A549 (cell line): ENCODE results near the gene CCDC63. TPM values are rescaled to one million over a fixed set of nuclear protein-coding genes. Genes with fewer than 3 reads are reported as not detected.

Source experiments
- ATAC-seq, 2 experiments: fragments of 200-7000 bp in 1 of 2; fragments of >200 bp in 1 of 2; cut with Nextera tagmentation in 1 of 2; cut with Tn5 transposase in 1 of 2; 3 replicates each; pipeline versions ENCODE4 v1.8.0 to v1.9.1; 2018 to 2020; ENCODE audit warnings: mild to moderate bottlenecking in 1 of 2, moderate library complexity in 1 of 2
- CTCF ChIA-PET: fragments of 300-600 bp; sonication (Branson Sonifier 250); formaldehyde crosslinking; extraction: SDS; loops from one replicate; lab custom pipeline; 2021; ENCODE audit warnings: antibody characterized with exemption, inconsistent platforms; lab: Yijun Ruan, JAX
- POLR2A ChIA-PET: fragments of 350-600 bp; formaldehyde crosslinking; extraction: SDS; loops from one replicate; lab custom pipeline; 2021; ENCODE audit warnings: antibody characterized with exemption, inconsistent platforms; lab: Yijun Ruan, JAX
- DNase-seq, 2 experiments: peaks; one replicate each; pipeline versions ENCODE4 v3.0.0 to v3.0.0-alpha.2; 2011 to 2016; ENCODE audit warnings: low read depth in 1 of 2, low spot score in 1 of 2
- FAIRE-seq: peaks from 2 replicates; lab custom pipeline; 2011; peaks lifted over from hg19 to GRCh38; lab: Jason Lieb, UNC
- H3K27ac ChIP-seq, 2 experiments: fragments of >200 bp; sonication (Bioruptor Twin); formaldehyde crosslinking; 3 replicates each; pipeline ENCODE4 v1.5.1; 2016 to 2017
- H3K4me1 ChIP-seq: fragments of >200 bp; sonication (Bioruptor Twin); formaldehyde crosslinking; 3 replicates; pipeline ENCODE4 v1.6.1; 2016
- H3K4me2 ChIP-seq: fragments of >200 bp; sonication (Bioruptor Twin); formaldehyde crosslinking; 3 replicates; pipeline ENCODE4 v1.6.1; 2016
- H3K4me3 ChIP-seq: fragments of >200 bp; sonication (Bioruptor Twin); formaldehyde crosslinking; 3 replicates; pipeline ENCODE4 v1.5.1; 2016
- H3K9me3 ChIP-seq: fragments of >200 bp; sonication (Bioruptor Twin); formaldehyde crosslinking; 3 replicates; pipeline ENCODE4 v1.6.1; 2016
- CEBPB ChIP-seq, 2 experiments: fragments of >200 bp in 1 of 2; sonication (Bioruptor Twin) in 1 of 2; formaldehyde crosslinking in 1 of 2; IDR thresholded peaks; 2 replicates each; pipeline ENCODE4 v1.6.1; 2012 to 2016
- EHF ChIP-seq: fragments of 250-450 bp; sonication (Bioruptor Pico); IDR thresholded peaks from 2 replicates; pipeline ENCODE4 v1.5.0; 2020; ENCODE audit warnings: mild to moderate bottlenecking
- FOSL2 ChIP-seq, 2 experiments: fragments of 450-650 bp in 1 of 2; fragments of >200 bp in 1 of 2; sonication (Bioruptor Twin) in 1 of 2; formaldehyde crosslinking; IDR thresholded peaks; 2 replicates each; pipeline versions ENCODE4 v1.5.0 to v1.6.1; 2016 to 2020; ENCODE audit warnings: mild to moderate bottlenecking in 1 of 2, moderate library complexity in 1 of 2
- HEYL ChIP-seq: fragments of 250-450 bp; sonication (Bioruptor Pico); IDR thresholded peaks from 2 replicates; pipeline ENCODE4 v1.8.0; 2021; ENCODE audit warnings: mild to moderate bottlenecking, moderate library complexity
- HOXB13 ChIP-seq: fragments of 250-450 bp; sonication (Bioruptor Pico); IDR thresholded peaks from 2 replicates; pipeline ENCODE4 v1.5.0; 2020; ENCODE audit warnings: low read depth, mild to moderate bottlenecking, moderate library complexity
- KDM1A ChIP-seq: fragments of 200-600 bp; sonication (generic); IDR thresholded peaks from 2 replicates; pipeline ENCODE4 v1.6.1; 2016; ENCODE audit warnings: low read depth, mild to moderate bottlenecking
- KDM5A ChIP-seq: fragments of 200-600 bp; sonication (generic); IDR thresholded peaks from 2 replicates; pipeline ENCODE4 v1.6.1; 2016; ENCODE audit warnings: antibody characterized with exemption, mild to moderate bottlenecking
- MAFK ChIP-seq: fragments of 450-650 bp; IDR thresholded peaks from 2 replicates; pipeline ENCODE4 v1.6.1; 2014; ENCODE audit not compliant: partially characterized antibody
- NFE2L2 ChIP-seq: fragments of 150-350 bp; conservative IDR thresholded peaks from 2 replicates; pipeline ENCODE4 v1.6.1; 2014; ENCODE audit warnings: low read length
- NR3C1 ChIP-seq: fragments of >200 bp; sonication (Bioruptor Twin); formaldehyde crosslinking; IDR thresholded peaks from 3 replicates; pipeline ENCODE4 v1.6.1; 2017
- PHF8 ChIP-seq: fragments of 200-600 bp; sonication (generic); IDR thresholded peaks from 2 replicates; pipeline ENCODE4 v1.6.1; 2016; ENCODE audit warnings: low read depth, mild to moderate bottlenecking, antibody characterized with exemption, moderate library complexity, borderline replicate concordance
- POLR2AphosphoS2 ChIP-seq: conservative IDR thresholded peaks from 2 replicates; pipeline ENCODE4 v1.6.1; 2012; ENCODE audit warnings: low read length, improper control_type of control experiment, inconsistent platforms
- RAD21 ChIP-seq, 2 experiments: fragments of >200 bp in 1 of 2; sonication (Bioruptor Twin) in 1 of 2; formaldehyde crosslinking in 1 of 2; IDR thresholded peaks in 1 of 2; conservative IDR thresholded peaks in 1 of 2; 2 replicates in 1 of 2; 3 replicates in 1 of 2; pipeline ENCODE4 v1.6.1; 2012 to 2018; ENCODE audit warnings: inconsistent platforms in 1 of 2
- SREBF2 ChIP-seq: fragments of 450-650 bp; IDR thresholded peaks from 2 replicates; pipeline ENCODE4 v1.6.1; 2014; ENCODE audit warnings: mild to moderate bottlenecking, moderate library complexity
- ZFP36 ChIP-seq: fragments of 450-650 bp; IDR thresholded peaks from 2 replicates; pipeline ENCODE4 v1.6.1; 2014; ENCODE audit warnings: borderline replicate concordance; ENCODE audit not compliant: partially characterized antibody
- ZNF302 ChIP-seq: fragments of 250-450 bp; sonication (Bioruptor Pico); IDR thresholded peaks from 2 replicates; pipeline ENCODE4 v1.9.0; 2021; ENCODE audit warnings: inconsistent platforms, mild to moderate bottlenecking, moderate library complexity
- ZSCAN20 ChIP-seq: fragments of 250-450 bp; sonication (Bioruptor Pico); IDR thresholded peaks from 2 replicates; pipeline ENCODE4 v1.8.0; 2022; ENCODE audit warnings: mild to moderate bottlenecking, moderate library complexity
- WGBS: methylation state at CpG from one replicate; pipeline ENCODE4 v1.1.6; 2017; ENCODE audit errors: missing lambda C conversion rate; 5-methylcytosine and 5-hydroxymethylcytosine counted together
- polyA plus RNA-seq, 4 experiments: library from polyadenylated mRNA; depleted of rRNA in 3 of 4; stranded (reverse); fragments of >200 nt; fragmentation: RNase III in 1 of 4; extraction: RNeasy Plus Mini Kit Qiagen cat#74134 plus additional on column Dnase treatment in 1 of 4; gene quantifications; 2 replicates in 3 of 4; 3 replicates in 1 of 4; pipeline ENCODE4 v1.2.3, GENCODE V29; 2011 to 2017
- TF ChIP-seq, protein P1 (sequence below): fragments of 250-450 bp; sonication (Bioruptor Pico); IDR thresholded peaks from 2 replicates; pipeline ENCODE4 v1.5.0; 2021; ENCODE audit warnings: mild to moderate bottlenecking, moderate library complexity, borderline replicate concordance
- TF ChIP-seq, protein P2 (sequence below): IDR thresholded peaks from 2 replicates; pipeline ENCODE4 v1.6.1; 2012
- TF ChIP-seq, protein P3 (sequence below): IDR thresholded peaks from 2 replicates; pipeline ENCODE4 v1.6.1; 2012

Gene CCDC63
- polyA plus RNA-seq, 2 of the 4 experiments (the other 2 are of a cell fraction), result 0.04 TPM; not detected in 1

DNA sequence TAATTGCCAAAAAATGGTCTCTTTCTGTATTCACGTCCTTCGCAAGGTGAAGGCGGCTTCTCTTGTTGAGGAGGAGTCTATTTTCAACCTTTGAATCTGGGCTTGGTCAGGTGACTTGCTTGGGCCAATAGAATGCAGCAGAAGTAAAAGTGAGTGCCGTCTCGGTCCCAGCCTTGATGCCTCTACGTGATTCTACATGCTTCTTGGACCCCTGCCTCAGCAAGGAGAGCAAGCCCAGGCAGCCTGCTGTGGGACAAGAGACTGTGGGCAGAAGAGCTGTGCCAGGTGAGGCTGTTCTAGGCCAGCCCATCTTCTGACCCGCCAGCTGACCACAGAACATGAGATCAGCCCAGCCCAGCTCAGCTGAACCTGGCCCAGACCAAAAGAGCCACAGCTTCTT is 39.1 kb upstream of the CCDC63 start:
- Histone ChIP-seq H3K4me3 (no peak overlapping the region), H3K9me3 (peaks cover 10% of the 10 kb centered on the region), H3K27ac (no peak overlapping the region)
- no peak for ATAC-seq
- no peak for FAIRE-seq
- WGBS, result 76% methylated on average over 7 of the region's 7 CpGs
- DNase-seq, result no peak
- CTCF ChIA-PET, result no interaction called here
- no peak for TF ChIP-seq ZNF302 (CRISPR knock-in tag)
- TF ChIP-seq, protein P1, sequence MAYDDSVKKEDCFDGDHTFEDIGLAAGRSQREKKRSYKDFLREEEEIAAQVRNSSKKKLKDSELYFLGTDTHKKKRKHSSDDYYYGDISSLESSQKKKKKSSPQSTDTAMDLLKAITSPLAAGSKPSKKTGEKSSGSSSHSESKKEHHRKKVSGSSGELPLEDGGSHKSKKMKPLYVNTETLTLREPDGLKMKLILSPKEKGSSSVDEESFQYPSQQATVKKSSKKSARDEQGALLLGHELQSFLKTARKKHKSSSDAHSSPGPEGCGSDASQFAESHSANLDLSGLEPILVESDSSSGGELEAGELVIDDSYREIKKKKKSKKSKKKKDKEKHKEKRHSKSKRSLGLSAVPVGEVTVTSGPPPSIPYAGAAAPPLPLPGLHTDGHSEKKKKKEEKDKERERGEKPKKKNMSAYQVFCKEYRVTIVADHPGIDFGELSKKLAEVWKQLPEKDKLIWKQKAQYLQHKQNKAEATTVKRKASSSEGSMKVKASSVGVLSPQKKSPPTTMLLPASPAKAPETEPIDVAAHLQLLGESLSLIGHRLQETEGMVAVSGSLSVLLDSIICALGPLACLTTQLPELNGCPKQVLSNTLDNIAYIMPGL (CRISPR knock-in tag), result no peak
- TF ChIP-seq, all 56 proteins: peak for 0
- Histone ChIP-seq H3K4me1 (no peaks in the 10 kb centered on the region), H3K4me2 (no peak overlapping the region)
- POLR2A ChIA-PET, result no interaction called here

DNA sequence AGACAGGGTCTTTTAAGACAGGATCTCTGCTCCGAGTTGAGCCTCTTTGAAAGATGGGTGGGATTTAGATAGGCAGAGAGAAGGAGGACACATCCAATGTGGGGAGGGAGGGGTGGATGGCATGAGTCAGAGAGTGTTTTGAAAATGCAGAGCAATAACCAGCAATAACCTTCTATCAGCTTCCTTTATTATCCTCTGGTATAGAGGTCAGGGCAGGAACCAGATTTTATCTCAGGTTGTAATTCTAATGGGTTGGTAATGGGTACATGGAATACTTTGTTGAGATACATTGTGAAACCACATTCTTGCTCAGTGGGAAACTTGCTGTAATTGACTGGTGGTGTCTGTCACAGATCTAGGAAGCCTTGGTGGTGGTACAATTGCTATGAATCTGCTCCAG is 37.6 kb upstream of the CCDC63 start:
- no peak overlapping the region for H3K4me3 ChIP-seq
- no peak for TF ChIP-seq ZFP36
- no peak for TF ChIP-seq PHF8
- TF ChIP-seq FOSL2 (IDR thresholded peaks at IDR 0.05), result no peak
- no peak for TF ChIP-seq FOSL2 (CRISPR knock-in tag; IDR thresholded peaks at IDR 0.05)
- 11% methylated on average over 1 of the region's 1 CpG for WGBS
- no peak overlapping the region for H3K4me2 ChIP-seq
- no peak for ATAC-seq
- no peaks in the 10 kb centered on the region for H3K4me1 ChIP-seq
- no peak for DNase-seq
- peaks cover 6% of the 10 kb centered on the region for H3K9me3 ChIP-seq
- H3K27ac ChIP-seq, result no peak overlapping the region
- ChIA-PET POLR2A (no interaction called here), CTCF (no interaction called here)
- FAIRE-seq, result no peak

DNA sequence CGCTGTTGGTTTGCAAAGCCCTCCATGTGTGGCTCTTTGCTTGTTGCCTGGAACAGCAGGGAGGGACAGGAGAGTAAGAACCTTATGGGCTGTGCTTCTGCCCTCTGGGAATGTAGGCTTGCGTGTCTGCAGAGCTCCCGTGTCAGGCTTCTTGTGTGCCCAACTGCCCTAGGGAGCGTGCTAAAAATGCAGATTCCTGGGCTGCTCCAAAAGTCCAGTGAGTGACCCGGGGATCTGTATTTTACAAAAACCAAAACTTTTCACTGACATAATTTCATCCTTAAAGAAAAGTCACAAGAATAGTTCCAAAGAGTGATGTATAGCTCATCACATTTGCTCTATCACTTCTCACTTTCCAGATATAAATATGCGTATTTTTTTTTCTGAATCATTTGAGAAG is 34.8 kb upstream of the CCDC63 start:
- 48% methylated on average over 6 of the region's 6 CpGs for WGBS
- CTCF ChIA-PET, result interaction anchor here (1.6 to 1.7 kb wide), 2 partner anchors 18 to 35 kb away, joined by 3 to 4 read pairs; partner anchors contain the start of gene CCDC63
- no peak for FAIRE-seq

DNA sequence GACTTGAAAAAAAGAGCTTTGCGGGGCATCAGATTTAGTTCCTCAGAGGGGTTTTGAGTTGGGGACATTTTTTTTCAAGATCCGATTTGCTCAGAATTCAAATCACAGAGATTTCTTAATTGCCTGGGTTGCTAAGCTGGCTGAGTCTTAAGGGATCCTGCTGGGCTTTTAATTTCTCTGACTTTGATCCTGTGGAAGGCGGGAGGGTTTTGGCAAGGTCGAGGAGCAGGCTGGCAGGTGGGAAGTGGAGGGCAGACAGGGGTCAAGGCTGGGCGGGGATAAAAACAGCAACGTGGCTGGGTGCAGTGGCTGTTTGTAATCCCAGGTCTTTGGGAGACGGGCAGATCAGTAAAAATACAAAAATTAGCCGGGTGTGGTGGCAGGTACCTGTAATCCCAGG is 33.5 kb upstream of the CCDC63 start:
- Histone ChIP-seq H3K4me1 (no peaks in the 10 kb centered on the region), H3K4me2 (no peak overlapping the region), H3K27ac (no peak overlapping the region), H3K9me3 (no peaks in the 10 kb centered on the region)
- no peak for ATAC-seq
- CTCF ChIA-PET, result interaction anchor here (0.9 to 1.7 kb wide), 4 partner anchors 14 to 74 kb away, joined by 3 to 6 read pairs (median 3); partner anchors contain the start of gene CCDC63
- 23% methylated on average over 8 of the region's 8 CpGs for WGBS
- TF ChIP-seq HOXB13 (CRISPR knock-in tag), result no peak
- no peak for TF ChIP-seq NR3C1
- TF ChIP-seq, protein P1 (CRISPR knock-in tag), result no peak
- TF ChIP-seq SREBF2, result no peak
- TF ChIP-seq CEBPB (IDR thresholded peaks at IDR 0.05), result no peak
- no peak for TF ChIP-seq HEYL
- TF ChIP-seq, protein P2, sequence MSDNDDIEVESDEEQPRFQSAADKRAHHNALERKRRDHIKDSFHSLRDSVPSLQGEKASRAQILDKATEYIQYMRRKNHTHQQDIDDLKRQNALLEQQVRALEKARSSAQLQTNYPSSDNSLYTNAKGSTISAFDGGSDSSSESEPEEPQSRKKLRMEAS, result no peak
- no peak for TF ChIP-seq FOSL2 (IDR thresholded peaks at IDR 0.05)
- TF ChIP-seq FOSL2 (CRISPR knock-in tag; IDR thresholded peaks at IDR 0.05), result no peak
- no peak for TF ChIP-seq NFE2L2
- TF ChIP-seq, protein P3, sequence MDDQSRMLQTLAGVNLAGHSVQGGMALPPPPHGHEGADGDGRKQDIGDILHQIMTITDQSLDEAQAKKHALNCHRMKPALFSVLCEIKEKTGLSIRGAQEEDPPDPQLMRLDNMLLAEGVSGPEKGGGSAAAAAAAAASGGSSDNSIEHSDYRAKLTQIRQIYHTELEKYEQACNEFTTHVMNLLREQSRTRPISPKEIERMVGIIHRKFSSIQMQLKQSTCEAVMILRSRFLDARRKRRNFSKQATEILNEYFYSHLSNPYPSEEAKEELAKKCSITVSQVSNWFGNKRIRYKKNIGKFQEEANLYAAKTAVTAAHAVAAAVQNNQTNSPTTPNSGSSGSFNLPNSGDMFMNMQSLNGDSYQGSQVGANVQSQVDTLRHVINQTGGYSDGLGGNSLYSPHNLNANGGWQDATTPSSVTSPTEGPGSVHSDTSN, result no peak
- no peak for TF ChIP-seq MAFK
- TF ChIP-seq KDM5A, result no peak
- no peak for TF ChIP-seq POLR2AphosphoS2
- TF ChIP-seq, all 56 proteins: peak for 0
- POLR2A ChIA-PET, result interaction anchor here (0.5 kb wide), 1 partner anchor 382 kb away, joined by 5 read pairs; no protein-coding TSS in a partner anchor
- DNase-seq, result no peak
- no peak for FAIRE-seq
- H3K4me3 ChIP-seq, result no peak overlapping the region

More for the DNA sequence above, 34.8 kb upstream of the CCDC63 start:
- ATAC-seq (no peak; a peak in 1 of 6 replicates), DNase-seq (no peak)
- POLR2A ChIA-PET, result no interaction called here
- Histone ChIP-seq H3K4me3 (no peak overlapping the region), H3K4me2 (no peak overlapping the region), H3K27ac (no peak overlapping the region), H3K4me1 (no peaks in the 10 kb centered on the region), H3K9me3 (no peaks in the 10 kb centered on the region)
- no peak for TF ChIP-seq NR3C1
- no peak for TF ChIP-seq MAFK
- no peak for TF ChIP-seq EHF (CRISPR knock-in tag)
- no peak for TF ChIP-seq HEYL
- TF ChIP-seq RAD21 (conservative IDR thresholded peaks at IDR 0.05 in 1 of 2, IDR thresholded peaks at IDR 0.05 in 1 of 2), result no peak
- no peak for TF ChIP-seq ZSCAN20 (CRISPR knock-in tag)
- TF ChIP-seq KDM1A, result no peak
- no peak for TF ChIP-seq KDM5A
